Measurements from ENCODE around the gene LPCAT2.

LPCAT2 gene

GRCh38 chr16:55508941-55509931 is at the start of gene LPCAT2:
Gene LPCAT2, plus strand, starts transcription at chr16:55509072. Its CDS starts 110 bp downstream, at chr16:55509182.
- DNase-seq (ENCODE audit: low read depth in 3 of 3) = peak in 2 of 3 donors; percentile 39 to 41

GRCh38 chr16:55462241-55462640 is 46.6 kb upstream of the LPCAT2 start:
- no peak for DNase-seq (ENCODE audit: low read depth in 3 of 3)

- no peak for DNase-seq (ENCODE audit: low read depth in 3 of 3)
Measured at GRCh38 chr16:55464375-55464774, 44.5 kb upstream of the LPCAT2 start.

- DNase-seq (ENCODE audit: low read depth in 3 of 3) = peak; percentile 67 to 74 (median 71)
Measured at GRCh38 chr16:55465077-55465896, 43.6 kb upstream of the LPCAT2 start.

GRCh38 chr16:55466209-55466608 is 42.7 kb upstream of the LPCAT2 start:
- DNase-seq (ENCODE audit: low read depth in 3 of 3) = no peak

GRCh38 chr16:55467898-55468297 is 41.0 kb upstream of the LPCAT2 start:
- DNase-seq (ENCODE audit: low read depth in 3 of 3) = no peak

- no peak for DNase-seq (ENCODE audit: low read depth in 3 of 3)
Measured at GRCh38 chr16:55468352-55468990, 40.4 kb upstream of the LPCAT2 start.

GRCh38 chr16:55469821-55470532 is 38.9 kb upstream of the LPCAT2 start:
- no peak for DNase-seq (ENCODE audit: low read depth in 3 of 3)

GRCh38 chr16:55470533-55471371 is 38.1 kb upstream of the LPCAT2 start:
- DNase-seq (ENCODE audit: low read depth in 3 of 3) = no peak

GRCh38 chr16:55471448-55472097 is 37.3 kb upstream of the LPCAT2 start:
- peak in 1 of 3 donors; percentile 22 for DNase-seq (ENCODE audit: low read depth in 3 of 3)

GRCh38 chr16:55473587-55473986 is 35.3 kb upstream of the LPCAT2 start:
- DNase-seq (ENCODE audit: low read depth in 3 of 3) = no peak

- DNase-seq (ENCODE audit: low read depth in 3 of 3) = no peak
Measured at GRCh38 chr16:55474821-55475220, 34.1 kb upstream of the LPCAT2 start.

- DNase-seq (ENCODE audit: low read depth in 3 of 3) = no peak
Measured at GRCh38 chr16:55475919-55476318, 33.0 kb upstream of the LPCAT2 start.

- no peak for DNase-seq (ENCODE audit: low read depth in 3 of 3)
Measured at GRCh38 chr16:55476625-55477533, 32.0 kb upstream of the LPCAT2 start.

- no peak for DNase-seq (ENCODE audit: low read depth in 3 of 3)
Measured at GRCh38 chr16:55477736-55478135, 31.1 kb upstream of the LPCAT2 start.

- DNase-seq (ENCODE audit: low read depth in 3 of 3) = no peak
Measured at GRCh38 chr16:55478827-55479429, 29.9 kb upstream of the LPCAT2 start, which contains the start of gene MMP2. Gene MMP2, plus strand, starts transcription at chr16:55479198. Its CDS starts 282 bp downstream, at chr16:55479480.

- no peak for DNase-seq (ENCODE audit: low read depth in 3 of 3)
Measured at GRCh38 chr16:55479430-55480140, 29.3 kb upstream of the LPCAT2 start.
